MCF 10A (cell line): ENCODE measurements around the gene B4GALNT3. TPM values are rescaled to one million over a fixed set of nuclear protein-coding genes. Genes with fewer than 3 reads are reported as not detected.

Experiments used
- BruUV-seq: library from RNA; stranded (reverse); fragments of 400-500 nt; replicated peaks from 2 replicates; lab custom pipeline; 2021; lab: Mats Ljungman, UMichigan
- CTCF ChIA-PET: fragments of 300-600 bp; sonication (Branson Sonifier 250); formaldehyde crosslinking; extraction: SDS; loops from one replicate; lab custom pipeline; 2021; ENCODE audit warnings: antibody characterized with exemption, inconsistent platforms; lab: Yijun Ruan, JAX
- POLR2A ChIA-PET: fragments of 300-600, 350-650 bp; sonication (Branson Sonifier 250); formaldehyde crosslinking; extraction: SDS; loops from one replicate; lab custom pipeline; 2020; ENCODE audit warnings: antibody characterized with exemption, inconsistent platforms; lab: Yijun Ruan, JAX
- DNase-seq: peaks from one replicate; pipeline ENCODE4 v3.0.0-alpha.2; 2018; ENCODE audit not compliant: unreplicated experiment
- H3K27ac Mint-ChIP-seq: one replicate; pipeline ENCODE4 v1.8.0; 2022; ENCODE audit warnings: mild to moderate bottlenecking, low read depth, mixed read lengths; ENCODE audit not compliant: unreplicated experiment
- H3K27me3 Mint-ChIP-seq: one replicate; pipeline ENCODE4 v1.8.0; 2022; ENCODE audit warnings: mixed read lengths; ENCODE audit not compliant: insufficient read depth, unreplicated experiment
- H3K36me3 Mint-ChIP-seq: one replicate; pipeline ENCODE4 v1.8.0; 2022; ENCODE audit warnings: mild to moderate bottlenecking, moderate library complexity, mixed read lengths; ENCODE audit not compliant: insufficient read depth, unreplicated experiment
- H3K4me1 Mint-ChIP-seq: one replicate; pipeline ENCODE4 v1.8.0; 2022; ENCODE audit warnings: mixed read lengths; ENCODE audit not compliant: insufficient read depth, unreplicated experiment
- H3K4me3 Mint-ChIP-seq: one replicate; pipeline ENCODE4 v1.8.0; 2022; ENCODE audit warnings: mild to moderate bottlenecking, moderate library complexity, mixed read lengths; ENCODE audit not compliant: unreplicated experiment
- H3K9me3 Mint-ChIP-seq: one replicate; pipeline ENCODE4 v1.8.0; 2022; ENCODE audit warnings: mixed read lengths; ENCODE audit not compliant: unreplicated experiment
- intact Hi-C: fragments of 100-400 bp; cut with micrococcal nuclease; formaldehyde crosslinking; loops from 2 replicates; pipeline ENCODE4 v1.14.1; 2022
- total RNA-seq: library from RNA; stranded (reverse); gene quantifications from 2 replicates; pipeline ENCODE4 v1.2.3, GENCODE V29; 2022
- TF ChIP-seq, protein P1 (sequence below): fragments of 200-600 bp; IDR thresholded peaks from one replicate; pipeline ENCODE4 v1.8.0; 2022; ENCODE audit warnings: antibody characterized with exemption, mild to moderate bottlenecking; ENCODE audit not compliant: unreplicated experiment

Gene B4GALNT3
- total RNA-seq, 1 experiment from 2014 or later = 0.68 TPM

DNA sequence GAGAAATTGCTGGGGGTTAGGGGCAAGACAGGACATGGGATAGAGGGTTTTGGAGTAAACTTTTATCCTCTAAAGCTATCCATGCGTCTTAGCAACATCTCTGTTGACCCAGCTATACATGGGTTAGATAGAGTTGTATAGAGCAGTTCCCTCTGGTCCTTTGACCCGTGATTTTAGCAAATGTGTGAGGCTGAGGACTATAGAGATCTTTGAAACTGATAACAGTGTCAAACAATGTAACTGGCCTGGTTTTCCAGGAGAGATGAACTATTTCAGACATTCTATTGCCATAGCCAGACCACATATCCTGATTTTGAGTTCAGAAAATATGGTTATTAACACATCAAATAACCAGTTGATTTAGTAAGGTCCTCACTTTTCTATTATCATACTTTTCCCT, 60.4 kb downstream of the B4GALNT3 start:
- intact Hi-C loops = no loop called here
- H3K27ac Mint-ChIP-seq = no peak overlapping the region
- H3K4me1 Mint-ChIP-seq = peaks cover 7% of the 10 kb centered on the region
- no peaks in the 10 kb centered on the region for H3K9me3 Mint-ChIP-seq
- peaks cover 13% of the 10 kb centered on the region for H3K27me3 Mint-ChIP-seq
- TF ChIP-seq, protein P1, sequence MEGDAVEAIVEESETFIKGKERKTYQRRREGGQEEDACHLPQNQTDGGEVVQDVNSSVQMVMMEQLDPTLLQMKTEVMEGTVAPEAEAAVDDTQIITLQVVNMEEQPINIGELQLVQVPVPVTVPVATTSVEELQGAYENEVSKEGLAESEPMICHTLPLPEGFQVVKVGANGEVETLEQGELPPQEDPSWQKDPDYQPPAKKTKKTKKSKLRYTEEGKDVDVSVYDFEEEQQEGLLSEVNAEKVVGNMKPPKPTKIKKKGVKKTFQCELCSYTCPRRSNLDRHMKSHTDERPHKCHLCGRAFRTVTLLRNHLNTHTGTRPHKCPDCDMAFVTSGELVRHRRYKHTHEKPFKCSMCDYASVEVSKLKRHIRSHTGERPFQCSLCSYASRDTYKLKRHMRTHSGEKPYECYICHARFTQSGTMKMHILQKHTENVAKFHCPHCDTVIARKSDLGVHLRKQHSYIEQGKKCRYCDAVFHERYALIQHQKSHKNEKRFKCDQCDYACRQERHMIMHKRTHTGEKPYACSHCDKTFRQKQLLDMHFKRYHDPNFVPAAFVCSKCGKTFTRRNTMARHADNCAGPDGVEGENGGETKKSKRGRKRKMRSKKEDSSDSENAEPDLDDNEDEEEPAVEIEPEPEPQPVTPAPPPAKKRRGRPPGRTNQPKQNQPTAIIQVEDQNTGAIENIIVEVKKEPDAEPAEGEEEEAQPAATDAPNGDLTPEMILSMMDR = no peak
- no peaks in the 10 kb centered on the region for H3K36me3 Mint-ChIP-seq
- ChIA-PET POLR2A (interaction anchor here (0.6 to 1.4 kb wide), 4 partner anchors 10 to 749 kb away, joined by 3 to 4 read pairs (median 4); no protein-coding TSS in a partner anchor), CTCF (interaction anchor here (1.1 to 3.4 kb wide), 4 partner anchors 24 to 78 kb away, joined by 3 to 14 read pairs (median 5); no protein-coding TSS in a partner anchor)
- DNase-seq = no peak
- no peak overlapping the region for H3K4me3 Mint-ChIP-seq
- no TSS peak for BruUV-seq

- H3K36me3 Mint-ChIP-seq = no peaks in the 10 kb centered on the region
- intact Hi-C loops = no loop called here
- peaks cover 13% of the 10 kb centered on the region for H3K27me3 Mint-ChIP-seq
- POLR2A ChIA-PET = no interaction called here
- no peaks in the 10 kb centered on the region for H3K9me3 Mint-ChIP-seq
- no peak for DNase-seq
- H3K4me3 Mint-ChIP-seq = no peak overlapping the region
- TF ChIP-seq, protein P1 = no peak
- peaks cover 7% of the 10 kb centered on the region for H3K4me1 Mint-ChIP-seq
- CTCF ChIA-PET = interaction anchor here (0.6 kb wide), 1 partner anchor 121 kb away, joined by 3 read pairs; no protein-coding TSS in a partner anchor
- no TSS peak for BruUV-seq
- no peak overlapping the region for H3K27ac Mint-ChIP-seq
Observed at GRCh38 chr12:522692-523378, 63.1 kb downstream of the B4GALNT3 start.

- no peak for DNase-seq
- H3K27me3 Mint-ChIP-seq = peaks cover 11% of the 10 kb centered on the region
Observed at GRCh38 chr12:524167-524951, 64.6 kb downstream of the B4GALNT3 start.

More at GRCh38 chr12:524167-524951, 64.6 kb downstream of the B4GALNT3 start:
- ChIA-PET CTCF (no interaction called here), POLR2A (interaction anchor here (1.3 kb wide), 2 partner anchors 8 to 21 kb away, joined by 3 to 5 read pairs; no protein-coding TSS in a partner anchor)
- Mint-ChIP-seq H3K9me3 (no peaks in the 10 kb centered on the region), H3K36me3 (no peaks in the 10 kb centered on the region), H3K4me3 (no peak overlapping the region), H3K4me1 (peaks cover 7% of the 10 kb centered on the region), H3K27ac (no peak overlapping the region)
- BruUV-seq = no TSS peak
- TF ChIP-seq, protein P1 = no peak
- intact Hi-C loops = no loop called here
